ENCODE results near the gene MMRN2. TPM values are rescaled to one million over a fixed set of nuclear protein-coding genes. Genes with fewer than 3 reads are reported as not detected.
"Not testable (repeated sequence)": the region's sequence is repeated elsewhere in the genome, so short reads cannot be mapped to it uniquely, and the experiment has no call there.

MMRN2 gene, protein sequence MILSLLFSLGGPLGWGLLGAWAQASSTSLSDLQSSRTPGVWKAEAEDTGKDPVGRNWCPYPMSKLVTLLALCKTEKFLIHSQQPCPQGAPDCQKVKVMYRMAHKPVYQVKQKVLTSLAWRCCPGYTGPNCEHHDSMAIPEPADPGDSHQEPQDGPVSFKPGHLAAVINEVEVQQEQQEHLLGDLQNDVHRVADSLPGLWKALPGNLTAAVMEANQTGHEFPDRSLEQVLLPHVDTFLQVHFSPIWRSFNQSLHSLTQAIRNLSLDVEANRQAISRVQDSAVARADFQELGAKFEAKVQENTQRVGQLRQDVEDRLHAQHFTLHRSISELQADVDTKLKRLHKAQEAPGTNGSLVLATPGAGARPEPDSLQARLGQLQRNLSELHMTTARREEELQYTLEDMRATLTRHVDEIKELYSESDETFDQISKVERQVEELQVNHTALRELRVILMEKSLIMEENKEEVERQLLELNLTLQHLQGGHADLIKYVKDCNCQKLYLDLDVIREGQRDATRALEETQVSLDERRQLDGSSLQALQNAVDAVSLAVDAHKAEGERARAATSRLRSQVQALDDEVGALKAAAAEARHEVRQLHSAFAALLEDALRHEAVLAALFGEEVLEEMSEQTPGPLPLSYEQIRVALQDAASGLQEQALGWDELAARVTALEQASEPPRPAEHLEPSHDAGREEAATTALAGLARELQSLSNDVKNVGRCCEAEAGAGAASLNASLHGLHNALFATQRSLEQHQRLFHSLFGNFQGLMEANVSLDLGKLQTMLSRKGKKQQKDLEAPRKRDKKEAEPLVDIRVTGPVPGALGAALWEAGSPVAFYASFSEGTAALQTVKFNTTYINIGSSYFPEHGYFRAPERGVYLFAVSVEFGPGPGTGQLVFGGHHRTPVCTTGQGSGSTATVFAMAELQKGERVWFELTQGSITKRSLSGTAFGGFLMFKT
- total RNA-seq, result 3.9 and 6.1 TPM in 2 replicates

- TF ChIP-seq, protein P1, sequence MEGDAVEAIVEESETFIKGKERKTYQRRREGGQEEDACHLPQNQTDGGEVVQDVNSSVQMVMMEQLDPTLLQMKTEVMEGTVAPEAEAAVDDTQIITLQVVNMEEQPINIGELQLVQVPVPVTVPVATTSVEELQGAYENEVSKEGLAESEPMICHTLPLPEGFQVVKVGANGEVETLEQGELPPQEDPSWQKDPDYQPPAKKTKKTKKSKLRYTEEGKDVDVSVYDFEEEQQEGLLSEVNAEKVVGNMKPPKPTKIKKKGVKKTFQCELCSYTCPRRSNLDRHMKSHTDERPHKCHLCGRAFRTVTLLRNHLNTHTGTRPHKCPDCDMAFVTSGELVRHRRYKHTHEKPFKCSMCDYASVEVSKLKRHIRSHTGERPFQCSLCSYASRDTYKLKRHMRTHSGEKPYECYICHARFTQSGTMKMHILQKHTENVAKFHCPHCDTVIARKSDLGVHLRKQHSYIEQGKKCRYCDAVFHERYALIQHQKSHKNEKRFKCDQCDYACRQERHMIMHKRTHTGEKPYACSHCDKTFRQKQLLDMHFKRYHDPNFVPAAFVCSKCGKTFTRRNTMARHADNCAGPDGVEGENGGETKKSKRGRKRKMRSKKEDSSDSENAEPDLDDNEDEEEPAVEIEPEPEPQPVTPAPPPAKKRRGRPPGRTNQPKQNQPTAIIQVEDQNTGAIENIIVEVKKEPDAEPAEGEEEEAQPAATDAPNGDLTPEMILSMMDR (IDR thresholded peaks at IDR 0.05; ENCODE audit: insufficient read depth, low read length, severe bottlenecking), result no peak
- no peak within 1 kb of the TSS for H3K4me3 ChIP-seq (ENCODE audit: low read depth, low read length)
- H3K27me3 ChIP-seq (ENCODE audit: control insufficient read depth, insufficient read depth, low read length), result no peaks in the 10 kb centered on the region
- FAIRE-seq, result no peak
- DNase-seq (ENCODE audit: low read depth), result no peak
- H3K36me3 ChIP-seq (ENCODE audit: control insufficient read depth, insufficient read depth, low read length), result no peaks in the 10 kb centered on the region
Measured at GRCh38 chr10:86957471-86958115, at the start of gene MMRN2. Gene MMRN2 (minus strand): TSS chr10:86957615. CDS start chr10:86957541, 74 bp downstream.

DNA sequence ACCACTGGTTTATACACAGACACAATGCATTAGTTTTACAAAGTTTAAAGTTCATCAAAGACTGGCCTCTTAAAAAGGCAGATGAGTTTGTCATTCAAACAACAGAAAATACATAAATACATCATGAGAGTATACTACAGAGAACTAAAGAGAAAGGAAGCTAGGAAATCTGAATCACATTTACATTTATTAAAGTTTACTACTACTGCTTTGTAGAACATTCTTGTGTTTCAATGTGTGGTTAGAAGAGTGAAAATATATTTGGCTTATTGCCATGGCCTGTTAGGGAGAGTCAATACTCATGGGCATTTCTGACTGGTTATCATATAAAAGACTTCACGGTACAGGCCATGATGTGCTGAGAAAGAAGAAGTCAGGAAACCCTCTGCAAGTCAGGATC is 49.7 kb upstream of the MMRN2 start:
- H3K36me3 ChIP-seq (ENCODE audit: control insufficient read depth, insufficient read depth, low read length); H3K27me3 ChIP-seq (ENCODE audit: control insufficient read depth, insufficient read depth, low read length); FAIRE-seq; H3K4me3 ChIP-seq (ENCODE audit: low read depth, low read length): not testable (repeated sequence)
- DNase-seq (ENCODE audit: low read depth), result peak; percentile 11

GRCh38 chr10:87000491-87000890 is 43.1 kb upstream of the MMRN2 start:
- Histone ChIP-seq H3K36me3 (ENCODE audit: control insufficient read depth, insufficient read depth, low read length) (no peaks in the 10 kb centered on the region), H3K27me3 (ENCODE audit: control insufficient read depth, insufficient read depth, low read length) (no peaks in the 10 kb centered on the region), H3K4me3 (ENCODE audit: low read depth, low read length) (no peak overlapping the region)
- TF ChIP-seq, protein P1 (IDR thresholded peaks at IDR 0.05; ENCODE audit: insufficient read depth, low read length, severe bottlenecking), result no peak
- no peak for DNase-seq (ENCODE audit: low read depth)
- no peak for FAIRE-seq

GRCh38 chr10:86999802-87000403 is 42.5 kb upstream of the MMRN2 start:
- H3K36me3 ChIP-seq (ENCODE audit: control insufficient read depth, insufficient read depth, low read length); H3K27me3 ChIP-seq (ENCODE audit: control insufficient read depth, insufficient read depth, low read length); H3K4me3 ChIP-seq (ENCODE audit: low read depth, low read length); FAIRE-seq; DNase-seq (ENCODE audit: low read depth): not testable (repeated sequence)

- no peaks in the 10 kb centered on the region for H3K27me3 ChIP-seq (ENCODE audit: control insufficient read depth, insufficient read depth, low read length)
Measured at GRCh38 chr10:86992929-86993328, 35.5 kb upstream of the MMRN2 start.

GRCh38 chr10:86992456-86992855 is 35.0 kb upstream of the MMRN2 start:
- no peaks in the 10 kb centered on the region for H3K36me3 ChIP-seq (ENCODE audit: control insufficient read depth, insufficient read depth, low read length)
- FAIRE-seq (no peak), DNase-seq (ENCODE audit: low read depth) (no peak)
- no peak overlapping the region for H3K4me3 ChIP-seq (ENCODE audit: low read depth, low read length)
- no peaks in the 10 kb centered on the region for H3K27me3 ChIP-seq (ENCODE audit: control insufficient read depth, insufficient read depth, low read length)
- TF ChIP-seq, protein P1 (IDR thresholded peaks at IDR 0.05; ENCODE audit: insufficient read depth, low read length, severe bottlenecking), result no peak

More at GRCh38 chr10:86992929-86993328, 35.5 kb upstream of the MMRN2 start:
- no peak overlapping the region for H3K4me3 ChIP-seq (ENCODE audit: low read depth, low read length)
- DNase-seq (ENCODE audit: low read depth), result no peak
- no peak for FAIRE-seq
- TF ChIP-seq, protein P1 (IDR thresholded peaks at IDR 0.05; ENCODE audit: insufficient read depth, low read length, severe bottlenecking), result no peak
- H3K36me3 ChIP-seq (ENCODE audit: control insufficient read depth, insufficient read depth, low read length), result no peaks in the 10 kb centered on the region

DNA sequence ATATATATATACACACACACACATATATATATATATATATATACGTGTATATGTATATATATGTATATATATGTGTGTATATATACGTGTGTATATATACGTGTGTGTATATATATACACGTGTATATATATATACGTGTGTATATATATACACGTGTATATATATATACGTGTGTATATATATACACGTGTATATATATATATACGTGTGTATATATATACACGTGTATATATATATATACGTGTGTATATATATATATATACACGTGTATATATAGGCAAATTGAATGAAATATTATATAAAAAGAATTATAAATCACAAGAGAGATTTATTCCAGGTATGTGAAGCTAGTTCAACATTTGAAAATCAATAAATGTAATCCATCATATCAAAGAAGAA is 33.9 kb upstream of the MMRN2 start:
- not testable (repeated sequence) for DNase-seq (ENCODE audit: low read depth); H3K36me3 ChIP-seq (ENCODE audit: control insufficient read depth, insufficient read depth, low read length); H3K27me3 ChIP-seq (ENCODE audit: control insufficient read depth, insufficient read depth, low read length); FAIRE-seq; H3K4me3 ChIP-seq (ENCODE audit: low read depth, low read length)

Data from bronchial epithelial cell (primary cell).